HG03139 (cell line): ENCODE data around the gene DNAJB4.
"Not testable (repeated sequence)": the region's sequence is repeated elsewhere in the genome, so short reads cannot be mapped to it uniquely, and the experiment has no call there.

Experiments
- ATAC-seq: cut with Tn5 transposase; IDR thresholded peaks from one replicate; pipeline ENCODE4 v1.9.1; 2021; ENCODE audit not compliant: unreplicated experiment

DNAJB4 gene

DNA sequence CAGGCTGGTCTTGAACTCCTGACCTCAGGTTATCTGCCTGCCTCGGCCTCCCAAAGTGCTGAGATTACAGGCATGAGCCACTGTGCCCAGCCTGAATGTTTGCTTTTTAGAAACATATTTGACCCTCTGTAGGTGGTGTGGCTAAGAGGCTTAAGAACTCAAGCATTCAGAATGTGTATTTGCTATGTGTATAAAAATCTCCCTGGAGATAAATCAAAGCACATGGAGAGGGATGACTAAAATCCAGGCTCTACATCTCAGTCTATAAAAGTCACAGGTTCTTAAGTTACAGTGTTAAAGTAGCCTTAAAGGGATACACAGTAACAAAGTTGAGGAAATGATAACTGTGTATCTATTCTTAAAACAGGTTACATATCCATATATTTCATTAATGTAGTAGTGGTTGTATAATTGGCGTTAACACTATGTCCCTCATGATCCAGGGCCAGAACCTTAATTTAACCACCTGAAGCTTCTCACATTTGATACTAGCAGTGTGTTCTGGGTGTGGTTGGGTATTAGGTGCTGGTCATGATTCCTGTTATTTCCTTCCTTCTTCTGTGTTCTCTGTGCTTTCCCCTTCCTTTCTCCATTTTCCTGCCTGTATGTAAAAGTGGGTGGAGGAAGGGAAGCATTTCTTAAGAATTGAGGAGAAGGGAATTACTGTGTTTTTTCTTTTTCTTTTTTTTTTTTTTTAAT, 57.2 kb downstream of the DNAJB4 start:
- no peak for ATAC-seq

DNA sequence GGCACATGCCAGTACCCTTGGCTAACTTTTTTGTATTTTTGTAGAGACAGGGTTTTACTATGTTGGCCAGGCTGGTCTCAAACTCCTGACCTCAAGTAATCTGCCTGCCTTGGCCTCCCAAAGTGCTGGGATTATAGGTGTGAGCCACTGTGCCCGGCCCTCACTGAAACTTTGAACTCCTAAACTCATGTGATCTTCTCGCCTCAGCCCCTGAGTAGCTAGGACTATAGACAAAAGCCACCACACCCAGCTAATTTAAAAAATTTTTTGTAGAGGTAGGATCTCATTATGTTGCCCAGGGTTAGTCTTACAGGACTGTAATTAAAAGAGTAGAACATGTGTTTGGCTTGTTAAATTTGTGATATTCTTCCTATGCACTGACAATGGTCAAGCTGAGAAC, 60.1 kb downstream of the DNAJB4 start:
- not testable (repeated sequence) for ATAC-seq
